A549 (cell line): ENCODE measurements around the gene MYBPC2.

Experiments
- CEBPB ChIP-seq, 2 experiments: fragments of >200 bp in 1 of 2; sonication (Bioruptor Twin) in 1 of 2; formaldehyde crosslinking in 1 of 2; IDR thresholded peaks; 2 replicates each; pipeline ENCODE4 v1.6.1; 2012 to 2016
- CHD4 ChIP-seq: fragments of 200-600 bp; sonication (generic); IDR thresholded peaks from 2 replicates; pipeline ENCODE4 v1.6.1; 2016; ENCODE audit warnings: antibody characterized with exemption, mild to moderate bottlenecking, borderline replicate concordance
- MYC ChIP-seq: IDR thresholded peaks from 2 replicates; pipeline ENCODE4 v1.6.1; 2012; ENCODE audit warnings: mild to moderate bottlenecking, inconsistent platforms, low read length, improper control_type of control experiment, borderline replicate concordance
- TF ChIP-seq, protein P1 (sequence below): fragments of >200 bp; sonication (Bioruptor Twin); formaldehyde crosslinking; IDR thresholded peaks from 3 replicates; pipeline ENCODE4 v1.5.1; 2016
- TF ChIP-seq, protein P2 (sequence below): fragments of 200-600 bp; sonication (generic); IDR thresholded peaks from 2 replicates; pipeline ENCODE4 v1.6.1; 2016; ENCODE audit warnings: antibody characterized with exemption, mild to moderate bottlenecking, moderate library complexity
- TF ChIP-seq, protein P3 (sequence below): fragments of 450-650 bp; IDR thresholded peaks from 2 replicates; pipeline ENCODE4 v1.6.1; 2014; ENCODE audit warnings: antibody characterized with exemption

DNA sequence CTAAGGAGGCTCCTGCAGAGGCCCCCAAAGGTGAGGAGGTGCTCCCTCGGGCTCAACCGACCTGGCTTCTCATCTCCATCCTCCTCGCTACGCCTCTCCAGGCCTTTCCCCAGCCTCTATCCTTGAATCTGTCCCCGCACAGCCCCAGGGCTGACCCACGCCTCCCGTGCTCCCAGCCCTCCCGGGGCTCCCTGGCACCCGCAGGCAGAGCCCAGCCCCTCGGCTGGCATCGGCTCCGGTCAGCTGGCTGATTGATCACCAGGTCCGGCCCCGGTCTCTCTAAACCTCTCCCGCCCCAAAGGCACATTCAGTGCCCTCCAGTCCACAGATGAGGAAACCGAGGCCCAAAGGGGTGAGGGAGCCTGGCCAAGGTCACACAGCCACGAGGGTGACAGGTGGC, 2.5 kb downstream of the MYBPC2 start:
- TF ChIP-seq CEBPB (IDR thresholded peaks at IDR 0.05): no peak
- TF ChIP-seq, protein P1, sequence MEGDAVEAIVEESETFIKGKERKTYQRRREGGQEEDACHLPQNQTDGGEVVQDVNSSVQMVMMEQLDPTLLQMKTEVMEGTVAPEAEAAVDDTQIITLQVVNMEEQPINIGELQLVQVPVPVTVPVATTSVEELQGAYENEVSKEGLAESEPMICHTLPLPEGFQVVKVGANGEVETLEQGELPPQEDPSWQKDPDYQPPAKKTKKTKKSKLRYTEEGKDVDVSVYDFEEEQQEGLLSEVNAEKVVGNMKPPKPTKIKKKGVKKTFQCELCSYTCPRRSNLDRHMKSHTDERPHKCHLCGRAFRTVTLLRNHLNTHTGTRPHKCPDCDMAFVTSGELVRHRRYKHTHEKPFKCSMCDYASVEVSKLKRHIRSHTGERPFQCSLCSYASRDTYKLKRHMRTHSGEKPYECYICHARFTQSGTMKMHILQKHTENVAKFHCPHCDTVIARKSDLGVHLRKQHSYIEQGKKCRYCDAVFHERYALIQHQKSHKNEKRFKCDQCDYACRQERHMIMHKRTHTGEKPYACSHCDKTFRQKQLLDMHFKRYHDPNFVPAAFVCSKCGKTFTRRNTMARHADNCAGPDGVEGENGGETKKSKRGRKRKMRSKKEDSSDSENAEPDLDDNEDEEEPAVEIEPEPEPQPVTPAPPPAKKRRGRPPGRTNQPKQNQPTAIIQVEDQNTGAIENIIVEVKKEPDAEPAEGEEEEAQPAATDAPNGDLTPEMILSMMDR: no peak
- TF ChIP-seq, protein P2, sequence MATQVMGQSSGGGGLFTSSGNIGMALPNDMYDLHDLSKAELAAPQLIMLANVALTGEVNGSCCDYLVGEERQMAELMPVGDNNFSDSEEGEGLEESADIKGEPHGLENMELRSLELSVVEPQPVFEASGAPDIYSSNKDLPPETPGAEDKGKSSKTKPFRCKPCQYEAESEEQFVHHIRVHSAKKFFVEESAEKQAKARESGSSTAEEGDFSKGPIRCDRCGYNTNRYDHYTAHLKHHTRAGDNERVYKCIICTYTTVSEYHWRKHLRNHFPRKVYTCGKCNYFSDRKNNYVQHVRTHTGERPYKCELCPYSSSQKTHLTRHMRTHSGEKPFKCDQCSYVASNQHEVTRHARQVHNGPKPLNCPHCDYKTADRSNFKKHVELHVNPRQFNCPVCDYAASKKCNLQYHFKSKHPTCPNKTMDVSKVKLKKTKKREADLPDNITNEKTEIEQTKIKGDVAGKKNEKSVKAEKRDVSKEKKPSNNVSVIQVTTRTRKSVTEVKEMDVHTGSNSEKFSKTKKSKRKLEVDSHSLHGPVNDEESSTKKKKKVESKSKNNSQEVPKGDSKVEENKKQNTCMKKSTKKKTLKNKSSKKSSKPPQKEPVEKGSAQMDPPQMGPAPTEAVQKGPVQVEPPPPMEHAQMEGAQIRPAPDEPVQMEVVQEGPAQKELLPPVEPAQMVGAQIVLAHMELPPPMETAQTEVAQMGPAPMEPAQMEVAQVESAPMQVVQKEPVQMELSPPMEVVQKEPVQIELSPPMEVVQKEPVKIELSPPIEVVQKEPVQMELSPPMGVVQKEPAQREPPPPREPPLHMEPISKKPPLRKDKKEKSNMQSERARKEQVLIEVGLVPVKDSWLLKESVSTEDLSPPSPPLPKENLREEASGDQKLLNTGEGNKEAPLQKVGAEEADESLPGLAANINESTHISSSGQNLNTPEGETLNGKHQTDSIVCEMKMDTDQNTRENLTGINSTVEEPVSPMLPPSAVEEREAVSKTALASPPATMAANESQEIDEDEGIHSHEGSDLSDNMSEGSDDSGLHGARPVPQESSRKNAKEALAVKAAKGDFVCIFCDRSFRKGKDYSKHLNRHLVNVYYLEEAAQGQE: no peak
- no peak for TF ChIP-seq MYC
- no peak for TF ChIP-seq CHD4
- TF ChIP-seq, protein P3, sequence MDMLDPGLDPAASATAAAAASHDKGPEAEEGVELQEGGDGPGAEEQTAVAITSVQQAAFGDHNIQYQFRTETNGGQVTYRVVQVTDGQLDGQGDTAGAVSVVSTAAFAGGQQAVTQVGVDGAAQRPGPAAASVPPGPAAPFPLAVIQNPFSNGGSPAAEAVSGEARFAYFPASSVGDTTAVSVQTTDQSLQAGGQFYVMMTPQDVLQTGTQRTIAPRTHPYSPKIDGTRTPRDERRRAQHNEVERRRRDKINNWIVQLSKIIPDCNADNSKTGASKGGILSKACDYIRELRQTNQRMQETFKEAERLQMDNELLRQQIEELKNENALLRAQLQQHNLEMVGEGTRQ: no peak
